ENCODE data around the gene CLCA2. TPM values are rescaled to one million over a fixed set of nuclear protein-coding genes. Genes with fewer than 3 reads are reported as not detected.

The CLCA2 gene
- total RNA-seq, 1 donor from 2014 or later = 0.35 TPM

DNA sequence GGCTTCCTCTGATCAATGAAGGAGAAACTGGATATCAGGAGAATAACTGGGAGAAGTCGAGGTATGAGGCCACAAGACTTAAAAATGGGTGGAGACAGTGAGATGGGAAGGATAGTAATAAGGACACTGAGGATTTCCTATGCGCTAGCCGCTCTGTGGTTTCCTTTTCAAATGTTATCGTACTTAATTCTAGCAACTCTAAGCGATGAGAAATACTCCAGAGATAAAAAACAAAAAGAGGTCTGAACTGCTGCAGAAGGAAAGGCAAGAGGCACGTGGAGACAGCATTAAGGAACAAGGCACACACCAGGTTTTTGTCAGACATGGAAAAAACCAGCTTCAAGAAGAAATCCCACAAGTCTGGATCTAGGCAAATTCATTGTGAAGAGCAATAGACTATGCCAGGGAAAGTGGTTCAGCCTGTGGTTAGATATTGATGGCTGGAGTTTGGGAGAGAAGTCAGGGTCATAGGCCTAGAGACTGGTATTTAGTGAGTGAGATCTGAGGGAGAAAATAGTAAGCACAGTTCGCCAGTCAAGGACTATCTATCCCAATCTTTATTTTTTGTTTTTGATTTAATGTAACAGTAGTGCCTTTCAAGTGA, 5.3 kb downstream of the CLCA2 start:
- no peak for DNase-seq (ENCODE audit: extremely low read depth, low read depth, low spot score)

GRCh38 chr1:86429835-86430234, 5.9 kb downstream of the CLCA2 start:
- peak; percentile 69 for DNase-seq (ENCODE audit: extremely low read depth, low read depth, low spot score)

- no peak for DNase-seq (ENCODE audit: extremely low read depth, low read depth, low spot score)
Measured at GRCh38 chr1:86430376-86430775, 6.4 kb downstream of the CLCA2 start.

GRCh38 chr1:86434059-86434458, 10.1 kb downstream of the CLCA2 start:
- DNase-seq (ENCODE audit: extremely low read depth, low read depth, low spot score) = no peak

- no peak for DNase-seq (ENCODE audit: extremely low read depth, low read depth, low spot score)
Measured at GRCh38 chr1:86435327-86435726, 11.4 kb downstream of the CLCA2 start.

DNA sequence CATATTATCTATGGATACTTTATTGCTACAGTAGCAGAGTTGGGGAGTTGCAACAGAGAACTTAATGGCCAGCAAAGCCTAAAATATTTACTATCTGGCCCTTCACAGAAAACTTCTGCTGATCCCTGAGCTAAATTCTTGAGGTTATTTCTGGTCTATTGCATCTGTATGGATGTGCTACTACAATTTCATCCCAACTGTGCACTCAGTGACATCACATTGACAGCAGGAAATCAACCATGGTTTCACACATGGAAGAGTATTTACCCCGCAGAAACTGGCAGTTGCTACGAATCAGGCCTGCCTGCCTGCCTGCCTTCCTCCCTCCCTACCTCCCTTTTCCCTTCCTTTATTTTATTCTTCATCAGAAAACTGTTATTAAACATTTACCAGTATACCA, 12.1 kb downstream of the CLCA2 start:
- no peak for DNase-seq (ENCODE audit: extremely low read depth, low read depth, low spot score)

DNA sequence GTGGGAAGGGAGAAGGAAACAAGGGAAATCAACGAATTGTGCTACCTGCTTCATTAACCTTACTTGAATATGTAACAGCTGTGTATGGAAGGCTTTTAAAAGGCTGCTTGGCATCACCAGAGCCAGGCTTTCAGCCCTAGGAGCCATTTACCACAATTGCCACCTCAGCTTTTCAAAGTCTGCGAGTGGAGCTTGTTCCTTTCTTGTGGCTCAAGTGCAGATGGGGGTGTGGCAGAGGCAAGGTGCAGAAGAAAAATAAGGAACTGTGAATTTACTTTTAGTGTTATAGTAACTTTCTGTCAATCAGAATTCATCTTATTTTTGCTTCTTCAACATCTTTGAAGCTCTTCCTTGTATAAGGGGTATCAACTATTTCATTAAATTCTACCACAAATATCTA, 17.6 kb downstream of the CLCA2 start:
- DNase-seq (ENCODE audit: extremely low read depth, low read depth, low spot score) = no peak

DNA sequence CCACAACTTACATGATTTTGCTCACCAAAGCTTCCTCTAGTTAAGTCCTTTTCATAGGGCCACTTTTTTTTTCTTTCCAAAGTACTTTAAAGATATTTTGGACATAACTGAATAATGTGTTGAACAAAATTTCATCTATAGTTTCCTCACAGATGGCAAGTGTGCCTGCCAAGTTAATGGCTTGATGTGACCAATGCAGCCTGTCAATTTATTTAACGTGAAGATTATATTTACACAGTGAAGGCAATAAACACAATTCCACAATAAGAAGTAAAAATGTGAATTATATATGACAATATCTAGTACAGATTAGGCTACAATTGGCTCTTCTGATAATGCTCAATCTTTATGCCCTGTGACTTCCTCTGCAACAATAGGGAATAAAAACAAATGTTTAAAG, 18.0 kb downstream of the CLCA2 start:
- DNase-seq (ENCODE audit: extremely low read depth, low read depth, low spot score) = no peak

GRCh38 chr1:86445919-86446318, 21.9 kb downstream of the CLCA2 start:
- no peak for DNase-seq (ENCODE audit: extremely low read depth, low read depth, low spot score)

- no peak for DNase-seq (ENCODE audit: extremely low read depth, low read depth, low spot score)
Measured at GRCh38 chr1:86447198-86447790, 23.3 kb downstream of the CLCA2 start.

GRCh38 chr1:86448670-86449069, 24.7 kb downstream of the CLCA2 start:
- no peak for DNase-seq (ENCODE audit: extremely low read depth, low read depth, low spot score)

DNA sequence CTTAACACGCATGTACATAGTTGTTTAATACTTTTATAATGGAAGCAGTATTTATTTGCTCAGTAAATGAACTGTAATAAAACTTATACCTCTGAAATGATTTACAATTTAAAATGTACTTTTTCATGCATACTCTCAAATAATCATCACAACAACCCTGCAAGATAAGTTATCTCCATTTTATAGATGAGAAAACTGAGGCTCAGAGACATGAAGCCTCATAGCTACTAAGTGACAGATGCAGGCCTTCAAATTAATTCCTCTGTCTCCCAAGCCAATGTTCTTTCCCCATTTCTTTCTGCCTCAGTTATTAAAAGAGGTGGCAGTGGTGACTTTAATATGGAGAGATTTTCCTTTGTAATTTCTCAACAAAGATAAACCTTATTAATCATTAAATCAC, 25.1 kb downstream of the CLCA2 start:
- DNase-seq (ENCODE audit: extremely low read depth, low read depth, low spot score) = no peak

GRCh38 chr1:86450847-86451246, 26.9 kb downstream of the CLCA2 start:
- no peak for DNase-seq (ENCODE audit: extremely low read depth, low read depth, low spot score)

DNA sequence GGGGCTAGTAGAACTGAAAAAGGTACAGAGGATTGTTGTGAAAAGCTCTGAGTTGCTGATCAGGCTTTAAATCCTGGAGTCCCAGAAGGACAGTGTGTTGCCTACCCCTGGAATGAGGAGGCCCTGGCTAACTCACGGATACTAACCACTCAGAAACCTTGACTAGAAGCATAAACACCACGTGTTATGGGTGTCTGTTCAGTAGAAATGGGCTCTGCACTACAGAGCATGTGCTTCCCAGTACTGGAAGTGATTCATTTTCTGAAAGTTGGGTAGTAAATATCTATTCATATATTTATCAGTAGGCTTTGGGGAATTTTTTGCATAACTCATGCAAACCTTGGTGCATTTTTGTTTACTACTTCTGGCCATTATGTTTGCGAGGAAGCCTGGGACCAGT, 29.7 kb downstream of the CLCA2 start:
- no peak for DNase-seq (ENCODE audit: extremely low read depth, low read depth, low spot score)

GRCh38 chr1:86455073-86455472, 31.1 kb downstream of the CLCA2 start:
- DNase-seq (ENCODE audit: extremely low read depth, low read depth, low spot score) = no peak

- no peak for DNase-seq (ENCODE audit: extremely low read depth, low read depth, low spot score)
Measured at GRCh38 chr1:86460998-86461397, 37.0 kb downstream of the CLCA2 start.

GRCh38 chr1:86461482-86461881, 37.5 kb downstream of the CLCA2 start:
- no peak for DNase-seq (ENCODE audit: extremely low read depth, low read depth, low spot score)

DNA sequence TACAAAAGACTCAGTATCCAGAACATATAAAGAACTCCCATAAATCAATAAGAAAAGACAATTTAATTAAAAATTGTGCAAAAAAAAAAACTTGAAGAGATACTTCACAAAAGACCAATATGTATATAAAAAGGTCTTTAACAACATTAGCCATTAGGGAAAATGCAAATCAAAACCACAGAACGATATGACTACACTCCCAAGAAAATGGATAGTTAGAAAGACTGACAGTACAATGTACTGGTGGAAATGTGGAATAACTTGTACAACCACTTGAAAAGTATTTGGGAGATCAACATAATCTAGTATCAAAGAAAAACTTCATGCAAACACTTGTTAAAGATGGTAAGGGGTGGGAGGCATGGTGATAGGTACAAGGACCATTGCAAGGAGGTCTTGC, 40.8 kb downstream of the CLCA2 start:
- no peak for DNase-seq (ENCODE audit: extremely low read depth, low read depth, low spot score)

DNA sequence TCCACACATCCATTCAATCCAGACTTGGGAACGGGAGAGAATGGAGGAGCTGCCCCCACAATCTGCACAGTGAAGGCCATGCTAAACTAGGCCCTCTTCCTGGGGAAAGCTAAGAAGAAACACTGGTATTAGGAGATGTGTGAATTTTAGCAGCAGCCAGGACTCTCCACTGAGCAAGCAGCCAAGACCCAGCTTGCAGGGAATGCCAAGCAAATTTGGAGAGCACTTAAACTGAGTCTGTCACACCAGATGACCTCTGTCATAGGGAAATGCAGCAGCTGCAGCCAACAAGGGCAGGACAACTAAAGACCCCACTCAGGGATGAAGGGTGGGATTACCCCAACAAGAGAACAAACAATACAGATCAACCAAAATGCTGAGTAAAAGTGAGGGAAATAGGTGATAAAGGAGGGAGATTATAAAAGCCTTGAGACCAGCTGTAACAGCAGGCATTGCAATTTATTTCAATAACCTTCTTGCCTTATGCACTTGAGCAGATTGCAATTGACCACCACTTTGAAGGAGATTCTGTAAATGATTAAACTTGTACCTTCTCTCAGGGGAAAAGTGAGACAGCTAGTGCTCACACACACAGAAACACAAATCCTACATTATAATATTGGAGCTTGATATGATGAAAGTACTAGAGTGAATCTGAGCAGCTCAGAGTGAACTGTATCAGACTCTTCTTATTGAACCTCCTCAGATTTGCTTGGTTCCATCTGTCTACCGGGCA, 42.3 kb downstream of the CLCA2 start:
- no peak for DNase-seq (ENCODE audit: extremely low read depth, low read depth, low spot score)

GRCh38 chr1:86466986-86467385, 43.0 kb downstream of the CLCA2 start:
- no peak for DNase-seq (ENCODE audit: extremely low read depth, low read depth, low spot score)

- no peak for DNase-seq (ENCODE audit: extremely low read depth, low read depth, low spot score)
Measured at GRCh38 chr1:86468501-86468977, 44.6 kb downstream of the CLCA2 start, which contains the start of gene CLCA1. TSS of gene CLCA1 (plus strand) at chr1:86468927. CDS start at chr1:86468972, 45 bp downstream.

GRCh38 chr1:86470859-86471258, 46.9 kb downstream of the CLCA2 start:
- DNase-seq (ENCODE audit: extremely low read depth, low read depth, low spot score) = no peak

Measured in glomerular endothelial cell (primary cell).